A549 (cell line): ENCODE data around the gene SLC22A13. TPM values are rescaled to one million over a fixed set of nuclear protein-coding genes. Genes with fewer than 3 reads are reported as not detected.
"Not testable (repeated sequence)": the region's sequence is repeated elsewhere in the genome, so short reads cannot be mapped to it uniquely, and the experiment has no call there.

ENCODE experiments used
- ATAC-seq, 2 experiments: fragments of 200-7000 bp in 1 of 2; fragments of >200 bp in 1 of 2; cut with Nextera tagmentation in 1 of 2; cut with Tn5 transposase in 1 of 2; 3 replicates each; pipeline versions ENCODE4 v1.8.0 to v1.9.1; 2018 to 2020; ENCODE audit warnings: mild to moderate bottlenecking in 1 of 2, moderate library complexity in 1 of 2
- CTCF ChIA-PET: fragments of 300-600 bp; sonication (Branson Sonifier 250); formaldehyde crosslinking; extraction: SDS; loops from one replicate; lab custom pipeline; 2021; ENCODE audit warnings: antibody characterized with exemption, inconsistent platforms; lab: Yijun Ruan, JAX
- POLR2A ChIA-PET: fragments of 350-600 bp; formaldehyde crosslinking; extraction: SDS; loops from one replicate; lab custom pipeline; 2021; ENCODE audit warnings: antibody characterized with exemption, inconsistent platforms; lab: Yijun Ruan, JAX
- DNase-seq, 2 experiments: peaks; one replicate each; pipeline versions ENCODE4 v3.0.0 to v3.0.0-alpha.2; 2011 to 2016; ENCODE audit warnings: low read depth in 1 of 2, low spot score in 1 of 2
- FAIRE-seq: peaks from 2 replicates; lab custom pipeline; 2011; peaks lifted over from hg19 to GRCh38; lab: Jason Lieb, UNC
- H3K27ac ChIP-seq, 2 experiments: fragments of >200 bp; sonication (Bioruptor Twin); formaldehyde crosslinking; 3 replicates each; pipeline ENCODE4 v1.5.1; 2016 to 2017
- H3K4me1 ChIP-seq: fragments of >200 bp; sonication (Bioruptor Twin); formaldehyde crosslinking; 3 replicates; pipeline ENCODE4 v1.6.1; 2016
- H3K4me2 ChIP-seq: fragments of >200 bp; sonication (Bioruptor Twin); formaldehyde crosslinking; 3 replicates; pipeline ENCODE4 v1.6.1; 2016
- H3K4me3 ChIP-seq: fragments of >200 bp; sonication (Bioruptor Twin); formaldehyde crosslinking; 3 replicates; pipeline ENCODE4 v1.5.1; 2016
- H3K9me3 ChIP-seq: fragments of >200 bp; sonication (Bioruptor Twin); formaldehyde crosslinking; 3 replicates; pipeline ENCODE4 v1.6.1; 2016
- ATOH8 ChIP-seq: fragments of 250-450 bp; sonication (Bioruptor Pico); IDR thresholded peaks from 2 replicates; pipeline ENCODE4 v1.5.0; 2020; ENCODE audit warnings: low read depth, mild to moderate bottlenecking, moderate library complexity
- BHLHE40 ChIP-seq: IDR thresholded peaks from 2 replicates; pipeline ENCODE4 v1.6.1; 2012; ENCODE audit warnings: low read depth, low read length, inconsistent platforms
- ELK1 ChIP-seq: fragments of 150-350 bp; IDR thresholded peaks from 2 replicates; pipeline ENCODE4 v1.6.1; 2014; ENCODE audit warnings: low read depth, mild to moderate bottlenecking, low read length
- ESRRA ChIP-seq: fragments of 150-350 bp; IDR thresholded peaks from 2 replicates; pipeline ENCODE4 v1.6.1; 2014; ENCODE audit warnings: mild to moderate bottlenecking, low read length, borderline replicate concordance
- FOSB ChIP-seq: fragments of 250-450 bp; sonication (Bioruptor Pico); IDR thresholded peaks from 2 replicates; pipeline ENCODE4 v1.5.0; 2020; ENCODE audit warnings: mild to moderate bottlenecking, moderate library complexity
- FOSL2 ChIP-seq, 2 experiments: fragments of 450-650 bp in 1 of 2; fragments of >200 bp in 1 of 2; sonication (Bioruptor Twin) in 1 of 2; formaldehyde crosslinking; IDR thresholded peaks; 2 replicates each; pipeline versions ENCODE4 v1.5.0 to v1.6.1; 2016 to 2020; ENCODE audit warnings: mild to moderate bottlenecking in 1 of 2, moderate library complexity in 1 of 2
- GATA3 ChIP-seq: IDR thresholded peaks from 2 replicates; pipeline ENCODE4 v1.6.1; 2012; ENCODE audit warnings: borderline replicate concordance
- HMGXB4 ChIP-seq: fragments of 250-450 bp; sonication (Bioruptor Pico); IDR thresholded peaks from 2 replicates; pipeline ENCODE4 v1.5.0; 2021; ENCODE audit warnings: mild to moderate bottlenecking, moderate library complexity, borderline replicate concordance
- HOXA7 ChIP-seq: fragments of 250-450 bp; sonication (Bioruptor Pico); IDR thresholded peaks from 2 replicates; pipeline ENCODE4 v1.5.0; 2020; ENCODE audit warnings: mild to moderate bottlenecking, moderate library complexity
- HOXB13 ChIP-seq: fragments of 250-450 bp; sonication (Bioruptor Pico); IDR thresholded peaks from 2 replicates; pipeline ENCODE4 v1.5.0; 2020; ENCODE audit warnings: low read depth, mild to moderate bottlenecking, moderate library complexity
- JUN ChIP-seq, 2 experiments: fragments of >200 bp; sonication (Bioruptor Twin); formaldehyde crosslinking; IDR thresholded peaks; 2 replicates in 1 of 2; 3 replicates in 1 of 2; pipeline ENCODE4 v1.6.1; 2016 to 2017
- JUNB ChIP-seq: fragments of >200 bp; sonication (Bioruptor Twin); formaldehyde crosslinking; IDR thresholded peaks from 2 replicates; pipeline ENCODE4 v1.6.1; 2016
- MYC ChIP-seq: IDR thresholded peaks from 2 replicates; pipeline ENCODE4 v1.6.1; 2012; ENCODE audit warnings: mild to moderate bottlenecking, inconsistent platforms, low read length, improper control_type of control experiment, borderline replicate concordance
- NFE2L2 ChIP-seq: fragments of 150-350 bp; conservative IDR thresholded peaks from 2 replicates; pipeline ENCODE4 v1.6.1; 2014; ENCODE audit warnings: low read length
- NPAS2 ChIP-seq: fragments of 250-450 bp; sonication (Bioruptor Pico); IDR thresholded peaks from 2 replicates; pipeline ENCODE4 v1.8.0; 2022; ENCODE audit warnings: mild to moderate bottlenecking, moderate library complexity, borderline replicate concordance
- PBX3 ChIP-seq: IDR thresholded peaks from 2 replicates; pipeline ENCODE4 v1.6.1; 2012
- POLR2AphosphoS2 ChIP-seq: conservative IDR thresholded peaks from 2 replicates; pipeline ENCODE4 v1.6.1; 2012; ENCODE audit warnings: low read length, improper control_type of control experiment, inconsistent platforms
- RARB ChIP-seq: fragments of 250-450 bp; sonication (Bioruptor Pico); IDR thresholded peaks from 2 replicates; pipeline ENCODE4 v1.8.0; 2021; ENCODE audit warnings: mild to moderate bottlenecking, moderate library complexity
- REST ChIP-seq: fragments of 200-600 bp; sonication (generic); IDR thresholded peaks from 2 replicates; pipeline ENCODE4 v1.6.1; 2016; ENCODE audit warnings: antibody characterized with exemption, mild to moderate bottlenecking, moderate library complexity
- RNF2 ChIP-seq: fragments of 200-600 bp; sonication (generic); IDR thresholded peaks from 2 replicates; pipeline ENCODE4 v1.6.1; 2016; ENCODE audit warnings: low read depth, mild to moderate bottlenecking, antibody characterized with exemption, moderate library complexity, borderline replicate concordance
- SREBF2 ChIP-seq: fragments of 450-650 bp; IDR thresholded peaks from 2 replicates; pipeline ENCODE4 v1.6.1; 2014; ENCODE audit warnings: mild to moderate bottlenecking, moderate library complexity
- ZC3H11A ChIP-seq: fragments of 450-650 bp; IDR thresholded peaks from 2 replicates; pipeline ENCODE4 v1.6.1; 2014; ENCODE audit warnings: antibody characterized with exemption, mild to moderate bottlenecking
- ZSCAN20 ChIP-seq: fragments of 250-450 bp; sonication (Bioruptor Pico); IDR thresholded peaks from 2 replicates; pipeline ENCODE4 v1.8.0; 2022; ENCODE audit warnings: mild to moderate bottlenecking, moderate library complexity
- WGBS: methylation state at CpG from one replicate; pipeline ENCODE4 v1.1.6; 2017; ENCODE audit errors: missing lambda C conversion rate; 5-methylcytosine and 5-hydroxymethylcytosine counted together
- polyA plus RNA-seq, 4 experiments: library from polyadenylated mRNA; depleted of rRNA in 3 of 4; stranded (reverse); fragments of >200 nt; fragmentation: RNase III in 1 of 4; extraction: RNeasy Plus Mini Kit Qiagen cat#74134 plus additional on column Dnase treatment in 1 of 4; gene quantifications; 2 replicates in 3 of 4; 3 replicates in 1 of 4; pipeline ENCODE4 v1.2.3, GENCODE V29; 2011 to 2017

Gene SLC22A13
- polyA plus RNA-seq, 2 of the 4 experiments (the other 2 are of a cell fraction): 0.13 to 0.21 TPM

GRCh38 chr3:38238416-38239008 lies 27.1 kb upstream of the SLC22A13 start (continued):
- TF ChIP-seq REST (no peak), SREBF2 (no peak), ESRRA (no peak), RARB (CRISPR knock-in tag) (no peak), NFE2L2 (no peak)
- TF ChIP-seq, all 56 proteins: peak for 0

GRCh38 chr3:38242812-38243211 lies 22.8 kb upstream of the SLC22A13 start:
- POLR2A ChIA-PET, H3K4me3 ChIP-seq, FAIRE-seq, H3K27ac ChIP-seq, DNase-seq, H3K4me2 ChIP-seq, H3K9me3 ChIP-seq, ATAC-seq: not testable (repeated sequence)
- CTCF ChIA-PET: interaction anchor here (1.2 kb wide), 1 partner anchor 10 kb away, joined by 3 read pairs; no protein-coding TSS in a partner anchor
- TF ChIP-seq ZC3H11A: peak; percentile 94
- 94% methylated on average over 4 of the region's 4 CpGs for WGBS
- peaks cover 16% of the 10 kb centered on the region for H3K4me1 ChIP-seq

GRCh38 chr3:38245930-38246329 lies 19.7 kb upstream of the SLC22A13 start:
- ATAC-seq (no peak), DNase-seq (no peak), FAIRE-seq (no peak)
- Histone ChIP-seq H3K27ac (no peak overlapping the region), H3K9me3 (no peaks in the 10 kb centered on the region), H3K4me1 (peaks cover 19% of the 10 kb centered on the region), H3K4me3 (no peak overlapping the region), H3K4me2 (no peak overlapping the region)
- WGBS: 93% methylated on average over 4 of the region's 4 CpGs
- ChIA-PET POLR2A (no interaction called here), CTCF (interaction anchor here (1.1 kb wide), 1 partner anchor 69 kb away, joined by 3 read pairs; no protein-coding TSS in a partner anchor)
- TF ChIP-seq RNF2: no peak
- no peak for TF ChIP-seq FOSB (CRISPR knock-in tag)
- TF ChIP-seq JUNB: no peak
- no peak for TF ChIP-seq ATOH8 (CRISPR knock-in tag)
- no peak for TF ChIP-seq FOSL2 (IDR thresholded peaks at IDR 0.05)
- TF ChIP-seq FOSL2 (CRISPR knock-in tag; IDR thresholded peaks at IDR 0.05): no peak
- no peak for TF ChIP-seq RARB (CRISPR knock-in tag)
- TF ChIP-seq HOXA7: no peak
- TF ChIP-seq HMGXB4: no peak
- TF ChIP-seq POLR2AphosphoS2: no peak
- TF ChIP-seq ELK1: no peak
- TF ChIP-seq MYC: no peak
- no peak for TF ChIP-seq JUN (IDR thresholded peaks at IDR 0.05)
- TF ChIP-seq NPAS2 (CRISPR knock-in tag): no peak
- TF ChIP-seq BHLHE40: no peak
- no peak for TF ChIP-seq PBX3
- TF ChIP-seq ZSCAN20: no peak
- TF ChIP-seq HOXB13 (CRISPR knock-in tag): no peak
- TF ChIP-seq GATA3: no peak
